ENCODE data around the gene IL11. TPM values are rescaled to one million over a fixed set of nuclear protein-coding genes. Genes with fewer than 3 reads are reported as not detected.
A peak's percentile ranks its signal among the peaks of the same experiment; 100 is the strongest.
"Not testable (repeated sequence)": the region's sequence is repeated elsewhere in the genome, so short reads cannot be mapped to it uniquely, and the experiment has no call there.

Gene IL11
- total and polyA plus RNA-seq, 2 donors (not counting 1 experiment from before 2014, with no cell fraction given), result 0.66 to 1.2 TPM

DNA sequence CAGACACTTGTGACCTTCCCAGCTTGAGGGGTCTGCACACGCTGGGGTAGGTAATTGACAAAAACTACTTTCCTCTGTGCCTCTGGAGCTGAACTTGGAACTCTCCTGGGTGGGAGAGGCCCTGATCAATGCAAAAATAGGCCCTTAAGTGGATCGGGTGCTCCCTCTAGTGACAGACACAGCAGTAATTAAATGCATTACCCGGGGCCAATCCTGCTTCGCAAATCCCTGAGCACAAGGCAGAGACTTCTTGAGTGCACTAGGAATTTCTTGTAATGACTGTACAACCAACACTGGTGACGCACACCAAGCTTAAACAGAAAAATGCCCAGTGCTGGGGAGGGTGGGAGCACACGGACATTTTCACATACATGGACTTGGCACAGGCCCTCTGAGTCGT, 47.9 kb upstream of the IL11 start:
- Histone ChIP-seq H2AFZ (ENCODE audit: low read length) (no peak overlapping the region), H3K36me3 (ENCODE audit: control insufficient read depth, insufficient read depth, low read length) (no peaks in the 10 kb centered on the region), H3K9ac (ENCODE audit: insufficient read depth, low read length) (no peak overlapping the region), H3K27ac (ENCODE audit: insufficient read depth, low read length) (no peak overlapping the region), H3K9me3 (ENCODE audit: control insufficient read depth, insufficient read depth, low read depth, low read length) (no peaks in the 10 kb centered on the region), H3K4me3 (replicated peaks in 1 of 4; ENCODE audit: control extremely low read depth in 1 of 4, insufficient read depth in 1 of 4, low read depth in 3 of 4, low read length in 4 of 4) (no peak overlapping the region), H3K79me2 (ENCODE audit: control insufficient read depth, insufficient read depth, low read length) (no peaks in the 10 kb centered on the region), H3K4me2 (ENCODE audit: extremely low read depth, insufficient read depth, low read length) (no peak overlapping the region), H3K4me1 (ENCODE audit: control insufficient read depth, extremely low read depth, insufficient read depth, low read length) (no peaks in the 10 kb centered on the region), H3K27me3 (ENCODE audit: control insufficient read depth, insufficient read depth, low read length) (no peaks in the 10 kb centered on the region), H4K20me1 (ENCODE audit: control insufficient read depth, extremely low read depth, insufficient read depth, low read length) (no peaks in the 10 kb centered on the region)
- peak; percentile 83 to 86 for DNase-seq (ENCODE audit: low read depth in 2 of 2)
- peak; percentile 75 to 77 for TF ChIP-seq CTCF (conservative IDR thresholded peaks at IDR 0.05 in 1 of 2, IDR thresholded peaks at IDR 0.05 in 1 of 2; ENCODE audit: low read depth in 1 of 2, low read length in 2 of 2)
- TF ChIP-seq EZH2 (IDR thresholded peaks at IDR 0.05; ENCODE audit: low read length, missing control alignments), result no peak

DNA sequence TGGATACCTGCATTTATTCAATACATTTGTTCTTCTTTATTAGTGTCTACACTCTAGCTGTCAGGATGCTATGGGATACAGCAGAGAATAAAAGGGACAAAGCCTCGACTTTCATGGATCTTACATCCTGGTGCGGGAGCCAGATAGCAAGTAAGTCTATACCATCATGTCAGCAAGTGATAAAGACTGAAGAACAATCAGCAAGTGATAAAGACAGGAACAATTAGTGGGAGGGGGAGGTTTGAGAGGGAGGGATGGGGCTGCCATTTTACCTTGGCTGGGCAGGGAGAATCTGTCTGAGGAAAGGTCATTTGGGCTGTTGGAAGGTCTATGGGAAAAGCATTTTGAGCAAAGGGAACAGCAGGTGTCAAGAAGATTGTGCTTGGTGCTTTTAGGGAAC, 39.9 kb upstream of the IL11 start:
- Histone ChIP-seq H3K36me3 (ENCODE audit: control insufficient read depth, insufficient read depth, low read length) (peaks cover 12% of the 10 kb centered on the region), H3K9me3 (ENCODE audit: control insufficient read depth, insufficient read depth, low read depth, low read length) (no peaks in the 10 kb centered on the region), H2AFZ (ENCODE audit: low read length) (no peak overlapping the region), H3K79me2 (ENCODE audit: control insufficient read depth, insufficient read depth, low read length) (peaks cover 22% of the 10 kb centered on the region), H3K4me3 (replicated peaks in 1 of 4; ENCODE audit: control extremely low read depth in 1 of 4, insufficient read depth in 1 of 4, low read depth in 3 of 4, low read length in 4 of 4) (no peak overlapping the region), H3K4me1 (ENCODE audit: control insufficient read depth, extremely low read depth, insufficient read depth, low read length) (peaks cover 17% of the 10 kb centered on the region), H3K9ac (ENCODE audit: insufficient read depth, low read length) (no peak overlapping the region), H4K20me1 (ENCODE audit: control insufficient read depth, extremely low read depth, insufficient read depth, low read length) (peaks cover 2% of the 10 kb centered on the region), H3K27ac (ENCODE audit: insufficient read depth, low read length) (no peak overlapping the region), H3K4me2 (ENCODE audit: extremely low read depth, insufficient read depth, low read length) (no peak overlapping the region), H3K27me3 (ENCODE audit: control insufficient read depth, insufficient read depth, low read length) (no peaks in the 10 kb centered on the region)
- TF ChIP-seq EZH2 (IDR thresholded peaks at IDR 0.05; ENCODE audit: low read length, missing control alignments) (no peak), CTCF (conservative IDR thresholded peaks at IDR 0.05 in 1 of 2, IDR thresholded peaks at IDR 0.05 in 1 of 2; ENCODE audit: low read depth in 1 of 2, low read length in 2 of 2) (no peak)
- no peak for DNase-seq (ENCODE audit: low read depth in 2 of 2)

DNA sequence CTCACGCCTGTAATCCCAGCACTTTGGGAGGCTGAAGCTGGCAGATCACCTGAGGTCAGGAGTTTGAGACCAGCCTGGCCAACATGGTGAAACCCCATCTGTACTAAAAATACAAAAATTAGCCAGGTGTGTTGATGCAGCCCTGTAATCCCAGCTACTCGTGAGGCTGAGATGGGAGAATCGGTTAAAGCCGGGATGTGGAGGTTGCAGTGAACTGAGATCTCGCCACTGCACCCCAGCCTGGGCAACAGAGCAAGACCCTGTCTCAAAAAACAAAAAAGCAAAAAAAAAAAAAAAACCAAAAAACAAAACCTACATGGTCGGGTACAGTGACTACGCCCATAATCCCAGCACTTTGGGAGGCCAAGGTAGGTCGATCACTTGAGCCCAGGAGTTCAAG, 38.9 kb upstream of the IL11 start:
- H3K27me3 ChIP-seq (ENCODE audit: control insufficient read depth, insufficient read depth, low read length); H3K4me2 ChIP-seq (ENCODE audit: extremely low read depth, insufficient read depth, low read length); H3K27ac ChIP-seq (ENCODE audit: insufficient read depth, low read length); H3K4me3 ChIP-seq (replicated peaks in 1 of 4; ENCODE audit: control extremely low read depth in 1 of 4, insufficient read depth in 1 of 4, low read depth in 3 of 4, low read length in 4 of 4); H3K9me3 ChIP-seq (ENCODE audit: control insufficient read depth, insufficient read depth, low read depth, low read length); H4K20me1 ChIP-seq (ENCODE audit: control insufficient read depth, extremely low read depth, insufficient read depth, low read length); H2AFZ ChIP-seq (ENCODE audit: low read length); H3K9ac ChIP-seq (ENCODE audit: insufficient read depth, low read length); DNase-seq (ENCODE audit: low read depth in 2 of 2): not testable (repeated sequence)
- peaks cover 13% of the 10 kb centered on the region for H3K36me3 ChIP-seq (ENCODE audit: control insufficient read depth, insufficient read depth, low read length)
- peaks cover 19% of the 10 kb centered on the region for H3K4me1 ChIP-seq (ENCODE audit: control insufficient read depth, extremely low read depth, insufficient read depth, low read length)
- peaks cover 28% of the 10 kb centered on the region for H3K79me2 ChIP-seq (ENCODE audit: control insufficient read depth, insufficient read depth, low read length)

All from fibroblast of lung (primary cell).